AG09309 (cell line): ENCODE measurements around the gene CENPQ.

Experiments used
- DNase-seq: peaks from one replicate; pipeline ENCODE4 v3.0.0-alpha.2; 2010; ENCODE audit warnings: low read depth
- H3K4me3 ChIP-seq: 2 replicates; pipeline ENCODE4 v1.5.1; 2011; ENCODE audit warnings: mild to moderate bottlenecking, low read depth, low read length, moderate library complexity; ENCODE audit not compliant: control insufficient read depth
- CTCF ChIP-seq: IDR thresholded peaks from 2 replicates; pipeline ENCODE4 v1.5.1; 2011; ENCODE audit warnings: mild to moderate bottlenecking, low read depth, low read length, inconsistent platforms; ENCODE audit not compliant: insufficient read depth, control insufficient read depth; ENCODE audit errors: missing control alignments

CENPQ gene

GRCh38 chr6:49453221-49453620, 9.9 kb upstream of the CENPQ start:
- H3K4me3 ChIP-seq, result no peak overlapping the region
- DNase-seq, result no peak
- peak; percentile 26 for TF ChIP-seq CTCF

GRCh38 chr6:49454787-49455709, 8.1 kb upstream of the CENPQ start:
- DNase-seq, result no peak
- TF ChIP-seq CTCF, result no peak
- H3K4me3 ChIP-seq, result no peak overlapping the region

GRCh38 chr6:49457771-49458170, 5.4 kb upstream of the CENPQ start:
- DNase-seq, result no peak
- H3K4me3 ChIP-seq, result no peak overlapping the region
- no peak for TF ChIP-seq CTCF

GRCh38 chr6:49462071-49462470, 1.1 kb upstream of the CENPQ start:
- no peak for DNase-seq
- H3K4me3 ChIP-seq, result peak overlapping the region; percentile 68; the same call in 1 of the 2 replicates
- TF ChIP-seq CTCF, result no peak

- no peak for DNase-seq
- TF ChIP-seq CTCF, result no peak
- H3K4me3 ChIP-seq, result peak overlapping the region; percentile 68
Observed at GRCh38 chr6:49462599-49462926, 607 bp upstream of the CENPQ start.

GRCh38 chr6:49463612-49463967, 420 bp downstream of the CENPQ start:
- TF ChIP-seq CTCF, result no peak
- no peak for DNase-seq
- H3K4me3 ChIP-seq, result peak overlapping the region; percentile 68
